Kidney capillary endothelial cell (primary cell): ENCODE data around the gene ACACB.

Experiments
- DNase-seq: peaks from one replicate; pipeline ENCODE4 v3.0.0-alpha.2; 2018; ENCODE audit warnings: low spot score

The ACACB gene

GRCh38 chr12:109110988-109111495 lies 5.3 kb upstream of the ACACB start:
- peak; percentile 77 for DNase-seq

DNA sequence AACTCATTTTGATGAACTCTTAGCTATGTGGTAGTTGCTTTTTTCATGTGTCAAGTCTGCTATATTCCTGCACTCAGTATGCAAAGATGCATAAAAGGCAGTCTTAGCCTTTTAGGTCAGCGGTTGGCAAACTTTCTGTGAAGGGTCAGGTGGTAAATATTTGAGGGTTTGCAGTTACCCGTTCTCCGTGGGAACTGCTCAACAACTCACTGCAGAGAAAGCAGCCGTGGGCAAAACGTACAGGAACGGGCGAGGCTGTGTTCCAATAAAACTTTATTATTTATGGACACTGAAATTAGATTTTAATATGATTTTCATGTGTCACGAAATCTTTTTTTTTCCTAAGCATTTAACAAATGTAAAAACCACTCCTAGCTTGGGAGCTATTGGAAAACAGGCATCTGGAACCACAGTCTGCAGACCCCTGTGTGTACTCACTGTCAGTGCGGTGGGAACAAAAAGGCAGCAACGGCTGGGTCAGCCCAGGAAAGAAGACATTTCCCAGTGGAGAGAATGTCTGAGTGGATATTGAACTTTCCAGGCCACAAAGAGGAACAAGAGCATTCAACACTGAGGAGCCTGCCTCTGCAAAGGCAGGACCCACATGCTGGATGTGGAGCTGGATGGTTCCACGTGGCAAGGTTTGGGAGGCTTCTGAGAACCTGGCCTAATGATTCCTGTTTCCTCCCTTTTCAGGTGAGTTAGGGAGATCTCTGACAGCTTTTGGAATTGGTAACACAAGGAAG lies 3.5 kb upstream of the ACACB start:
- DNase-seq, result no peak

DNA sequence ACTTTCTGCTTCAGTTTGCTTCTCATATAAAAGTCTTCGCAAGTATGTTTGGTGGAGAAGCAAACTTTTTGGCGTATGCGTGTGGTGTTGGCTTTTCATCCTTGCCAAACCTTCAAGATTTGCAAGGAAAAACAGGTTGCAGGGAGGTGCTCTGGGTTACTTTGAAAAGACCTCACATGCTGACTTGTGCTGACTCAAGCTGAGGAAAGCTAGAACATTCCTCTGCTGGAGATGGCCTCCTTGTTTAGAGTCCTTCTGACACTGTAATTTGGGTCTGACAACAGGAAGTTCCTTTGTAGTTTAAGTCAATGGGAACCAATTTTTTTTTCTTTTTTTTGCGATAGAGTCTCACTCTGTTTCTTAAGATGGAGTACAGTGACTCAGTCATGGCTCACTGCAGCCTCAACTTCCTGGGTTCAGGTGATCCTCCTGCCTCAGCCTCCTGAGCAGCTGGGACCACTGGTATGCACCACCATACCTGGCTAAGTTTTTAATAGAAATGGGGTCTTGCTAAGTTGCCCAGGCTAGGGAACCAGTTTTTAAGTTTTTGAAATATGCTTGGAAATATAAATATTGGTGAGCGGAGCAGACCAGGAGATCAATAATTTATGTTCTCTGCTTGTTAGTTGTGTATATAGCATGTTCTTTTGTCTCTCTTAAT lies 2.6 kb upstream of the ACACB start:
- DNase-seq, result no peak

DNA sequence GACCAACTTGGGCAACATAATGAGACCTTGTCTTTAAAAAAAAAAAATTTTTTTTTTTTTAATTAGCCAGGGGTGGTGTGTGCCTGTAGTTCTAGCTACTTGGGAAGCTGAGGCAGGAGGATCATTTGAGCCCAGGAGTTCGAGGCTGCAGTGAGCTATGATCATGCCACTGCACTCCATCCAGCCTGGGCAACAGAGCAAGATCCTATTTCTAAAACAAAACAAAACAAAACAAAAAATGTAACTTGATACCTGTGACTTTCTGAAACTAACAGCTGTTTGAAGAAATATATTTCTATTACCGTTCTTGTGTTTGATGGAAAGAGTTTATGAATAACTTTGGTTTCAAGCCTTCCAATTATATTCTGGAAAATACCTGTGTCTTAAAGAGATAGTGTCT lies 1.7 kb upstream of the ACACB start:
- DNase-seq, result no peak

DNA sequence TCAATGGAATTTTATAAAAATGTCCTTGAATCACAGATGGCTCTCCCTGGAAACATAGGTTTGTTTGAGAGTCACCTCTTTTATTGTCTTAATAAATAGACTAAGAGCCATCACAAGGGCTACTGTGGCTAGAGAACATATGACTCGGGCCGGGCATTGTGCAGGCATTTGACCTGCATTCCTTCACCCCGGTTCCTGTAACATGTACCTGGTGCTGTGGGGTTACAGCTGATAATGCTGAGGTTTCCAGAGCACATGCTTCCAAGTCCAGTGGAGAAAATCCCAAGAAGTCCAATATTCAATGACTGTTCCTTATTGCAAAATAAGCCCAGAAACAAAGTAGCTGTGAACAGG lies 1.0 kb upstream of the ACACB start:
- no peak for DNase-seq

DNA sequence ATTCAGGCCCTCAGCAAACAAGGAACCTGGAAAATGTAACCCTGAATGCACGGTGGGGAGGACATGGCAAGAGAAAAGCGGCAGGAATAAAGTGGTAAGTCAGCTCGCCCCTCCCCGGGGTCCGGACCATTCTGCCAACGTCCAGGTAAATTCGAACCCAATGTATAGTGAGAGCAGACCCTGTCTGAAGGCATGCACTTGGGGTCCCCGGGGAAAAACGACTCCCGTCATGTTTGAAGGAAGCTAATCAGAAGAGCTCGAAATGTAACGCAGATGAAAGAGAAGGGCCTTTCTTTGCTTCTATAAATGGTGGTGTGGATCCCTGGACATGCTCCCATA lies 193 bp downstream of the ACACB start:
- DNase-seq, result no peak

GRCh38 chr12:109120095-109120494 lies 3.7 kb downstream of the ACACB start:
- DNase-seq, result no peak

DNA sequence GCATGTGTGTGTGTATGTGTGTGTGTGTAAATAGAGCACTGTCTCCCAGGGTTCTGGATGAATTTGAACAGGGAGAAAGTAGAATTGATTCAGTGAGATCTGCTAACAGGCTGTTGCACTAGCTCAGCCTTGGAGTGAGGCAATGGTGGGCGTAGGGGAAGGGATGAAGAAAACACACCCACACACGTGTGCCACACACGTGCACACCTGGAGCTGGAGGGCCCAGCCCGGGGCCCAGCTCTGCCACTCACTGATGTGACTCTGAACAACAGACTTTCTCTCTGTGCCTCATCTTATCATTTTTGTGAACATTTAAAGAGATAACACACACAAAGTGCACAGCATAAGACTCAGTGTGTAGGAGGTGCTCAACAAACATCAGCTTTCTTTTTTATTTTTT lies 4.2 kb downstream of the ACACB start:
- DNase-seq, result no peak

DNA sequence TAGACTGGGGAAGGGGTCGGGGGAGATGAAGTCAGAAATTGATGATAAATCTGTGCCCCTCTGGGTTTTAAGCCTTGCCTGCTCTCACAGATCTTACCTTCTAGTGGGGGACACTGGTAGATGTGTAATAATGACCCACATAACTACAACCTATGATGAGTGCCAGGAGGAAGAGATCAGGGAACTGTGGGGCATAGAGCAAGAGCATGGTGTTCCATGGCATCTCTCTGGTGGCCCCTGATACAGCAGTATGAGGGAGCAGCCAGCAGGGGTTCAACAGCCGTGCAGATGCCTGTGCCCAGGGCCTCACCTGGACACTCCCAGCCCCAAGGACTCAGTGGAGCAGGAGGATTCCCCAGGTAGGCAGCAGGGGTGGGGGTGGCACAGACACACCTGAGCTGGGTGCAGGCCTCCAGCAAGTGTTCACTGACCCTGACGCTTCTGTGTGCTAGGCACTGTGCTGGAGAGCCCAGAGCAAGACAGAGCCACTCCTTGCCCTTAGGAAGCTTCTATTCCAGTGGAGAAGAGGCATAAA lies 5.0 kb downstream of the ACACB start:
- no peak for DNase-seq

GRCh38 chr12:109124878-109125648 lies 8.7 kb downstream of the ACACB start:
- no peak for DNase-seq

DNA sequence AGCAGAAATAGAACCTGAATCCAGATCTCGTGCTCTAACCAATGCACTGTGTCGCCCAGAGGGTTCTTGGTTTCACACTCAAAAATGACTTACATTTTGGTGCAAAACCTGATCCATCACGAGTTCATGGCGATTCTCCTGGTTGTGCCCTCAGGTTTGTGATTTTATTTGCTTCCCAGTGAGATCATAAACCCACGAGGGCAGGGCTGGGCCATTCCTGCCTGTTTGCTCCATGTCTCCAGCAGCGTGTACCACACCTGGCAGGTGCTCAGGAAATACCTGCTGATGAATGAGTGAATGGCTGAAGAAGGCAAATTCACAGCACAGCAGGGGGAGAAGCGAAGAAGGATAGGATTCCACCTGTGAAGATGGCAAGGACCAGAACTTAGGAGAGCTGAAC lies 9.4 kb downstream of the ACACB start:
- no peak for DNase-seq

- no peak for DNase-seq
Measured at GRCh38 chr12:109126784-109127183, 10.4 kb downstream of the ACACB start.

GRCh38 chr12:109127533-109128242 lies 11.3 kb downstream of the ACACB start:
- no peak for DNase-seq

DNA sequence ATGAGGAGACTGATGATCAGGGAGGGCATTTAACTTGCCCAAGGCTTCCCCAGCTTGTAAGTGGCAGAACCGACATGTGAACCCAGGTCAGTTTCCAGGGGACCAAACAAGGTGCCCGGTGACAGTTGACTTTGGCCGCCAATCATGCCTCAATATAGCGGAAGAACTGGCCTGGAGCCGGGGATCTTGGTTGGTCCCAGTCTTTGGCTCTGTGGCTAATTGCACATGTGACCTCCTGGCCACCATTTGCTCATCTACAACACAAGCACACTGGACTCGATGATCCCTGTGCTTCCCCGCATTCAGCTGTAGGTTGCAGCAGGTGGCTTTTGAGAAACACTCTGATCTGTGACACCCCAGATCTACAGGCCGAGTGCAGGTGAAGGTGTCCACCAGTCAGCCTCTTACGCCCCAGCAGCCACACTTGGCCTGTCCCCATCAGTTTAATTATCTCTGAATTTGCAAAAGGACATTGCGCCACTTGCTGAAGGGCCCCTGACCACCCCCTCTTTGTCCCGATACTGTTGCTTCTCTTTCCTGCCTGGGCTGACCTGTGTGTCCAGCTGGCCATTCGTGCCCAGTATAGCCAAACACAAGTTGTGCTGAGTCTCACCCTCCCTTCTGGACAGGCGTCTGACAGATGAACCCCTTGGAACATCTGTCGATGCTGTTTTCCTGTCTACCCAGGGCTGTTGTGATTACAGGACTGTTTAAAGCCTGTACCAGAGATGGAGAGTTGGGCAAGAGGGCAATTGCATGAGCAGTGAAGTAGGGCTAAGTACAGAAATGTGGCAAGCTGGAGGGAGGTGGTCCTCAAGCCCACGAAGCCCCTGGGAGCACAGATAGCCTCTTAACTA lies 14.1 kb downstream of the ACACB start:
- DNase-seq, result no peak

DNA sequence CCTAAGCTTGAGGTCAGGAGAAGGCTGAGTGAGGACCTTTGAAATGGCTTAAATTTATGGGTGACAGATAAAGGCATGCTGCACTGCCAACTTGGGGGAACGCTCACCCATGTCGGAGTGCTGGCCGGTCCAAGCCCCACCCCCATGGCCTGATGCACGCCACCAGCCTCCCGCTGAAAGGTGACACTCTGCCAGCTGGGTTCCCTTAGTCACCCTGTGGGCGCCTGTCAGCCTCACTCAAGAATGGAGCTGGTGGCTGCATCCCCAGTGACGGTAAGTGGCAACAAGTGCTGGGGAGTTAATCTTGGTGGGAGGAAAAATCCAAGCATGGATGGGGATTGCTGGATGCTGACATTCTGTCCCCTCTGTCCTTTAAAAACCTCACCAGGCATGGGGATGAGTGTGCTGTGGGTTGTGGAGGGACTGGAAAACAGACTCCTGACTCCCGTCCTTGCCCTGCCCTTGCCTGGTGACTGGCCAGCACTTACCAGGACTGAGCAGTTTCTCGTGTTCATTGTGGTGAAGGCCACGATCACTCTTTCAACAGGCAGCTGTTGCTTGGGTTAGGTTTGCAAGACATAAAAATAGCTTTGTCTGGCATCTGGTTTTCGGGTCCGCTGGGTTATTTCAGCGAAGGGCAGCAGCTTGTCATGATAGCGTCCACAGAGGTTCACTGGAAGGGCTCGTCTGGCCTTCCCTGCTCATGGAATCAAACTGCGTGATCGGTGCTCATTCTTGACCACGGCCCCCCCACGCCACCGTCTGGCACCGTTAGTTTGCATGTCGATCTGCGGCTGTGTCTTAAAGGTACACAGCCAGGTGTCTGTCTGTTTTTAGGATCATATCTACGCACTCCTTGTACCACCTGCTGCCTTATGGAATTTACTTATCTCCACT lies 15.0 kb downstream of the ACACB start:
- no peak for DNase-seq

DNA sequence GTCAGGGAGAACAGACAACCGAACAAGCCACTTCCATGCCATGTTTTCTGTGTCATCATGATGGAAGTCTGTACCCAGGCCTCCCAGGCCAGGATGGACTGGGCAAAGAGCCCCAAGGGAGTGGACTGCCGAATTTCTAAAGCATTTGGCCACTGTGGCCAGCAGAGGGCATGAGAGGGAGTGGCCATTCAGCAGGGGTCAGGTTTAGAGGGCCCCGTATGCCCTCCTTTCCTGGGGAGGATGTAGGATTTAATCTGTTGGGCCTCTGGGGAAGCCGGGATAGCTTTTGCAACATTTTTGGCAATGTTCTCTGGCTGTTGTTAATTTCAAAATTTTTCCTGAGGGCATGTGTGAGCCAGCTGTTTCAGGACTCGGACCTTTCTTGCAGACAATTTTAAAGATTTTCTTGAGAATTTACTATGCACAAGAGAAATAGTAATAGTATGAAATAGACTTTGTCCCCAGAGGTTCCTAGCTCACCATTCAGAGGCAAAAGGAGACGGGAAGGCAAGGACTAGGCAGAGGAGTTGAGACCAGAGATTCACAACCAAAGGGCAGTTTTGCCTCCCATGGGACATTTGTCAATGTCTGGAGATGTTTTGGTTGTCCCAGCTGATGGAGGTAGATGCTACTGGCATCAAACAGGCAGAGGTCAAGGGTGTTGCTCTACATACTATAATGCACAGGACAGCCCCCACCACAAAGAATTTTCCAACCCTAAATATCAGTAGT lies 18.0 kb downstream of the ACACB start:
- no peak for DNase-seq

DNA sequence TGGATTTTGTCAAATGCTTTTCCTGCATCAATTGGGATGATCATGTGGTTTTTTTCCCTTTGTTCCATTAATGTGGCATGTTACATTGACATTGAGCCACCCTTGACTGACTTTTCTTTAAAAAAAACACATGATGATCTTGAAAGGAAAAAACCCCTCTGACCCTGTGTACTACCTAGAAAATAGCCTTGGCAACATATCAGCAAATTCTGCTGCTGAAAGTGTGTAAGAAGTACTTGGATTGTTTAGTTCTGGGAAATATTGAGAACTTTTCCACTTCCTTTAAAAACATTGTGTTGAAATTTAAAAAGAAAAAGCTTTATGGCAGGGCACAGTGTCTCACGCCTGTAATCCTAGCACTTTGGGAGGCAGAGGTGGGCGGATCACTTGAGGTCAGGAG lies 20.7 kb downstream of the ACACB start:
- no peak for DNase-seq

DNA sequence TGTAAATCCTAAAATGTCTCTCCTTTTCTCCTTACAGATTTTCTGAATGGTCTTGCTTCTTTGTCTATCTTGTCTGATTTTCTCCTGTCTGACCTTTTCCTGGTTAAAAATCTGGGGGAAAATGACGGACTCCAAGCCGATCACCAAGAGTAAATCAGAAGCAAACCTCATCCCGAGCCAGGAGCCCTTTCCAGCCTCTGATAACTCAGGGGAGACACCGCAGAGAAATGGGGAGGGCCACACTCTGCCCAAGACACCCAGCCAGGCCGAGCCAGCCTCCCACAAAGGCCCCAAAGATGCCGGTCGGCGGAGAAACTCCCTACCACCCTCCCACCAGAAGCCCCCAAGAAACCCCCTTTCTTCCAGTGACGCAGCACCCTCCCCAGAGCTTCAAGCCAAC lies 23.0 kb downstream of the ACACB start:
- no peak for DNase-seq

DNA sequence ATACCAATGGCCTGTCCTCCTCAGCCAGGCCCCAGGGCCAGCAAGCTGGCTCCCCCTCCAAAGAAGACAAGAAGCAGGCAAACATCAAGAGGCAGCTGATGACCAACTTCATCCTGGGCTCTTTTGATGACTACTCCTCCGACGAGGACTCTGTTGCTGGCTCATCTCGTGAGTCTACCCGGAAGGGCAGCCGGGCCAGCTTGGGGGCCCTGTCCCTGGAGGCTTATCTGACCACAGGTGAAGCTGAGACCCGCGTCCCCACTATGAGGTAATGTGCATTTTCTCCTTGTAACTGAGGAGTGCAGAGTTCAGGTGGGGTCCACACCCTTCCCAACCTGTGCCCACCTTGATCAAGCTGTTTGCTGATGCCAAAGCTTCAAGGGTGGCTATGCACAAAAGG lies 23.4 kb downstream of the ACACB start:
- no peak for DNase-seq

- no peak for DNase-seq
Measured at GRCh38 chr12:109140560-109140959, 24.2 kb downstream of the ACACB start.
